GM21526 (cell line): ENCODE measurements around the gene DUOX1.
"Not testable (repeated sequence)": the region's sequence is repeated elsewhere in the genome, so short reads cannot be mapped to it uniquely, and the experiment has no call there.

ENCODE experiments used
- ATAC-seq: cut with Tn5 transposase; IDR thresholded peaks from one replicate; pipeline ENCODE4 v1.9.1; 2021; ENCODE audit warnings: moderate library complexity; ENCODE audit not compliant: unreplicated experiment, low FRiP score

Gene DUOX1

DNA sequence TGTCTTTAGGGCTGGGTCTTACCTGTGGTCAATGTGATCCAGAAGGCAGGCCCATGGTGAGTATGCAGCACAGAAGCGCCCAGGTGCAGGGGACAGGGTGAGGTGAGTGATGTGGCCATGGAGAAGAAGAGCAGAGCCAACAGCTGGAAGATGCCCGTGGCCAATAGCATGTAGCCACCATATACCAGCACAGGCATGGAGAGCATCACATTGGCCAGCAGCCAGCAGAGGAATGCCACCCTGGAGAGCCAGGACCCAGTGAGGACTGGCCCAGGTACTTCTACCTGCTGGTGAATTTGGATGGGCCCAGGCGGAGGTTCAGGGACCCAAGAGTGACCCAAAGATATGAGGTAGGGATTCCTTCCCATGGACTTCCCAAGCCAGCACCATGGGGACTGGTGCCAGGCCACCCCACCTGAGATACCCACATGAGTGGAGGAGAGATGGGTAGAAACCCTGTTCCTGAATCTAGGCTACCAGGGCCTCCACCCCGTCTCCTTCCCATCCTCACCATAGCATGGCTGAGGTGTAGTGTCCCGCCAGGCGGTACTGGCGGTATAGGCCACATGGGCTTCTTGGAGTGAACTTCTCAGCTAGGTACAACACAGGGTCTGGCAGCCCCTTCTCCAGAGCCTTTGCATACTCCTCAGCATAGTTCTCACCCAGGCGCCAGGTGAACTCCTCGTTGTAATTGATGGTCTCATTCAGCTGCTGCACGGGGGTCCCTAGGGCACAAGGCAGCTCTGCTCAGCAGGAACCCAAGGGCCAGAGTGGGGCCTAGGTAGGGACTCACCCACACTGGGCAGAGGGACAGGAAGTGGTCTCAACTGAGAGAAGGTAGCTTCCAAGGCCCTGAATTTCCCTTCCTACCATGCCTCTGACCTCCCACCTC, 9.5 kb upstream of the DUOX1 start:
- ATAC-seq, result no peak

- ATAC-seq, result no peak
These were observed 8.8 kb upstream of the DUOX1 start for GRCh38 chr15:45121020-45121419.

DNA sequence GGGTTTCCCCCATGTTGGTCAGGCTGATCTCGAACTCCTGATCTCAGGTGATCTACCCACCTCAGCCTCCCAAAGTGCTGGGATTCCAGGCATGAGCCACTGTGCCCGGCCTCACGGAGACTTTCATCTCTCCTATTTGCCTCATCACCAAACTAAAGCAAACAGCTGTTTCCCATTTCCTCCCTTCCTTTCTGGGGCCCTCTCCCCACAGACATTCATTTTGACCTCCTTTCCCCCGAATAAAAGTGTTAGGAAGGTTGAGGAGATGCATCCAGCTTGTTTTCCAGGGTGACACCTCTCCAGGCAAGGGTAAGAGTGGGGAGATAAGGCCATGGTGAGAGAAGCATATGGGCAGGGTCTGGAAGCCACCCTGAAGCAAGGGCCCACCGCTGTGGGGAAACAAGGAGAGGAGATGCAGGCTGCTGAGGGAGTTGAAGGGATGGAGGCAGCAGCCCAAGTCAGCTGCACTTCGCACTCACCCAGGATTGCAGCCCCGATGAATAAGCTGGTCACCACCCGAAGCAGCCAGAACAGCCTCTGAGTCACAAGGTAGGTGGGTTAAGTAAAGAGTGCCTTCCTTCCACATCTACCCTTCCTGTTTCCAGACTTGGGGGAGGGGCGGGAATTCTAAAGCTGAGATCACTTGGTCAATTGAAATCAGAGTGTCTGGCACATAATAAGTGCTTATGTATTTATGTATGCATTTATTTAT, 7.9 kb upstream of the DUOX1 start:
- no peak for ATAC-seq

GRCh38 chr15:45122719-45123118, 7.1 kb upstream of the DUOX1 start:
- ATAC-seq, result no peak

GRCh38 chr15:45123397-45123796, 6.4 kb upstream of the DUOX1 start:
- no peak for ATAC-seq

GRCh38 chr15:45126535-45127158, 3.1 kb upstream of the DUOX1 start:
- no peak for ATAC-seq

- ATAC-seq, result no peak
These were observed 689 bp upstream of the DUOX1 start for GRCh38 chr15:45128971-45129639.

- ATAC-seq, result no peak
These were observed 652 bp downstream of the DUOX1 start for GRCh38 chr15:45130291-45131000.

DNA sequence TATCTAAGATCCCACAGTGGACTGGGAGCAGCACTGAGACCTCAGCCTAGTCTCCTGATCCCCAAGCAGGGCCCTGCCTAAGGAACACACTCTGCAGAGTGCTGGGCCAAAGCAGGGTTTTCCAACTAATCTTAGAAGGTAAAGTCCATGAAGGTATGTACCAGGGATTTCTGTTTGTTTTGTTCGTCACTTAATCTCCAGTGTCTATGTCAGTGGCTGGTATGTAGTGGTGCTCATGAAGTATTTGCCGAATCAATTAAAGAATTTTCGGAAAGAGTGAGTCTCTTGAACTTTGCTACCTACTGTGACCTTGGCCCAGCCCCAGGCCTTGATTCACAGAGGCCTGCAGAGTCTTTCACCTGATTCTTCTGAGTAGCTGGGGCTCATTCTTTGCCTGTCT, 1.7 kb downstream of the DUOX1 start:
- ATAC-seq, result no peak

- ATAC-seq, result no peak
These were observed 3.2 kb downstream of the DUOX1 start for GRCh38 chr15:45132844-45133560.

DNA sequence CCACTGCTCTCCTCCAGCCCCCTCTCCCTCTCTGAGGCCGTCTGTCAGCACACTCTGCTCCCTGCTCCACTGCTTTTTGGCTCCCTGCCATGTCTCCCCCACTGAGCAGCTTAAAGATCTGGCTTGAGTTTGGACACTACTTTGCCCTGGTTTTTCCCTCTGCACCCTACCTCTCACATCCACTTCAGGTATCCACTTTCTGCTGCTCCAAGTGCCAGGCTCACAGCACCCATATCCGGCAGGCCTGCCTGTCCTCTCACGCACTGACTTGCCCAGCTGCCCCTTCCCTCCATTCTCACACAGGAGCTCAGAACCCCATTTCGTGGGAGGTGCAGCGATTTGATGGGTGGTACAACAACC, 3.7 kb downstream of the DUOX1 start:
- no peak for ATAC-seq

DNA sequence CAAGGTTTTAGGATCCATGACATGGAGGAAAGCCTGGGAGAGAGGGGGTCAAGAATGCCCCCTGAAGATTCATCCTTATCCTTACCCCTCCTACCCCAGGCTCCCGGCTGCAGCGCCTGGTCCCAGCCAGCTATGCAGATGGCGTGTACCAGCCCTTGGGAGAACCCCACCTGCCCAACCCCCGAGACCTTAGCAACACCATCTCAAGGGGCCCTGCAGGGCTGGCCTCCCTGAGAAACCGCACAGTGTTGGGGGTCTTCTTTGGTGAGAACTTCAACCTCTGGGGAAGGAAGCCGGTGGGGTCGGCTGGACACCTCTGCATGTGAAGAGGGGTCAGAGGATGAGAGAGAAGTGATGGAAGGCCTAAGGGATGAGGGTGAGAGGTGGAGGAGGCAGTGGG, 4.3 kb downstream of the DUOX1 start:
- ATAC-seq, result no peak

DNA sequence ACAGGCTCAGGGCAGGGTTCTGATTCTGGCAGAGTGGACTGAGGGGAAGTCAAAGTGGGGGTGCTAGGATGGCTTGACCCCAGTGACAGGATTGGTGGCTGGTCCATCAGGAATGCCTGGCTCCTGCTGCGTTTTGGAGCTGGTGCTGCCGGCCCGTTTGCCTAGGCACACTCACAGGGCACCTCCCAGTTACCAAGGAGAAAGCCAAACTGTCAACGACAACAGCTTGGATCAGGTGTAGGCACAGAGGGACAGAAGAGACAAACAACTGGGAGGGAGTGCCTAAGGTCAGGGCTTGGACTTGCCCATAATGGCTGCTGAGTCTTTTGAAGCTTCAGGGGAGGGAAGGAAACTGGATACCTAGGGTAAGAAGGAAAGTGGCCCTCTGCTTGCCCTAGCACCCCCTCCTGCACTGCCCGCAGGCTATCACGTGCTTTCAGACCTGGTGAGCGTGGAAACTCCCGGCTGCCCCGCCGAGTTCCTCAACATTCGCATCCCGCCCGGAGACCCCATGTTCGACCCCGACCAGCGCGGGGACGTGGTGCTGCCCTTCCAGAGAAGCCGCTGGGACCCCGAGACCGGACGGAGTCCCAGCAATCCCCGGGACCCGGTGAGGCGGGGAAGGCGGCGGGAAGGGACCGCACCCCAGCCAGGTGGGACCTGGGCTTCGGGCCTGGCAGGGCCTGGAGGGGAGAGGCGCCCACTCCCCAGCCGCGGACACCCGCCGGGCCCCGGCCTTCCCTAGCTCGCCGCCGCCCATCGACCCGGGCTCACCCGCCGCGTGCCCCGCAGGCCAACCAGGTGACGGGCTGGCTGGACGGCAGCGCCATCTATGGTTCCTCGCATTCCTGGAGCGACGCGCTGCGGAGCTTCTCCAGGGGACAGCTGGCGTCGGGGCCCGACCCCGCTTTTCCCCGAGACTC, 5.1 kb downstream of the DUOX1 start:
- ATAC-seq, result no peak

DNA sequence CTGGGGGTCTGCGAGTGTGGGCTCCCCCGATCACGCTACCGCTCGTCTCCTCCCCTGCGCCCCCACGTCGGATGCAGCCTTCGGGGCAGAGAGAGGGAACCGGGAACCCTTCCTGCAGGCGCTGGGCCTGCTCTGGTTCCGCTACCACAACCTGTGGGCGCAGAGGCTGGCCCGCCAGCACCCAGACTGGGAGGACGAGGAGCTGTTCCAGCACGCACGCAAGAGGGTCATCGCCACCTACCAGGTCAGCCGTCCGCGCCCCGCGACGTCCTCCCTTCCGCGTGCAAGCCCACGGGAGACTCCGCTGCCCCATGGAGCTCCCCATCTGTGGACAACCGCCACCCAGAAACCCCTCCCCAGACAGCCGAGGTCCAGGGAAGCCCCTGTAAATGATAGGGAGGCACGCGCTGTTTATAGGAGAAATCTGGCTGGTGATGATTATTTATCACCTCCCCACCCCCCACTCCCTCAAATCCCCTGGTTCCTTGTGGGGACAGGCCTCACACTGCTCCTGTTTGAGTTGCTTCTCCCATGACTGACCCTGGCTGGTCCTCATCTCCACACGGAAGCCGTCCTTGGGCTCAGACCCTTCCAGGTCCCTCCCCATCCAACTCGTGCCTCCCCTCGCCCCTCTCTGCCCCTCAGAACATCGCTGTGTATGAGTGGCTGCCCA, 6.0 kb downstream of the DUOX1 start:
- not testable (repeated sequence) for ATAC-seq

GRCh38 chr15:45136378-45136764, 6.6 kb downstream of the DUOX1 start:
- ATAC-seq, result no peak

GRCh38 chr15:45137703-45138102, 7.9 kb downstream of the DUOX1 start:
- ATAC-seq, result no peak

- no peak for ATAC-seq
These were observed 9.3 kb downstream of the DUOX1 start for GRCh38 chr15:45138814-45139765.
